PFSK-1 (cell line): ENCODE measurements around the gene ABCA10.
A peak's percentile ranks its signal among the peaks of the same experiment; 100 is the strongest.

Source experiments
- FOXP2 ChIP-seq: optimal IDR thresholded peaks from 2 replicates; pipeline ENCODE3; 2011; ENCODE audit warnings: borderline replicate concordance, control low read depth, inconsistent platforms; ENCODE audit not compliant: insufficient read depth; ENCODE audit errors: extremely low read length, extremely low read depth
- POLR2AphosphoS5 ChIP-seq: IDR thresholded peaks from 2 replicates; pipeline ENCODE4 v1.6.1; 2012; ENCODE audit warnings: low read depth, mild to moderate bottlenecking, control low read depth, low read length, moderate library complexity
- SIN3A ChIP-seq: IDR thresholded peaks from 2 replicates; pipeline ENCODE4 v1.6.1; 2012; ENCODE audit warnings: mild to moderate bottlenecking, low read length, moderate library complexity, borderline replicate concordance; ENCODE audit not compliant: insufficient read depth
- TAF1 ChIP-seq: IDR thresholded peaks from 2 replicates; pipeline ENCODE4 v1.6.1; 2012; ENCODE audit warnings: low read length, control low read depth, borderline replicate concordance; ENCODE audit not compliant: insufficient read depth
- TF ChIP-seq, protein P1 (sequence below), 2 experiments: IDR thresholded peaks; 2 replicates each; pipeline versions ENCODE4 v1.6.1 to v1.8.0; 2011 to 2012; ENCODE audit warnings: low read depth in 2 of 2, low read length in 2 of 2, control low read depth in 1 of 2, inconsistent platforms in 1 of 2, mild to moderate bottlenecking in 1 of 2, moderate library complexity in 1 of 2; ENCODE audit not compliant: insufficient read depth in 1 of 2

ABCA10 gene

DNA sequence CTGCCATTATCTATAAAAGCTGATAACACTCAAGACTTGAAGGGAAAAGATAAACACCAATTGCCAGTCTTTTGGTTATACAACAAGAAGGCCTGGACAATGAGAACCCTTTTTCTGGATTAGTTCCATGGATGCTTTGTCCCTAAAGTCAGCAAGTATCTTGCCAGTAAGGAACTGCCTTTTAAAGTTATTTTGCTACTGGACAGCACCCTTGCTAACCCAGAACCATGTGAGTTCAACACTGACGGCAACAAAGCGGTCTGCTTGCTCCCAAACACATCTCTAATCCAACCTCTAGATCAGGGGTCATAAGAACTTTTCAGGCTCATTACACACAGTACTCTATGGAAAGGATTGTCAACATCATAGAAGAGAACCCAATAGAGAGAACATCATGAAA, 61.7 kb downstream of the ABCA10 start:
- TF ChIP-seq, protein P1, sequence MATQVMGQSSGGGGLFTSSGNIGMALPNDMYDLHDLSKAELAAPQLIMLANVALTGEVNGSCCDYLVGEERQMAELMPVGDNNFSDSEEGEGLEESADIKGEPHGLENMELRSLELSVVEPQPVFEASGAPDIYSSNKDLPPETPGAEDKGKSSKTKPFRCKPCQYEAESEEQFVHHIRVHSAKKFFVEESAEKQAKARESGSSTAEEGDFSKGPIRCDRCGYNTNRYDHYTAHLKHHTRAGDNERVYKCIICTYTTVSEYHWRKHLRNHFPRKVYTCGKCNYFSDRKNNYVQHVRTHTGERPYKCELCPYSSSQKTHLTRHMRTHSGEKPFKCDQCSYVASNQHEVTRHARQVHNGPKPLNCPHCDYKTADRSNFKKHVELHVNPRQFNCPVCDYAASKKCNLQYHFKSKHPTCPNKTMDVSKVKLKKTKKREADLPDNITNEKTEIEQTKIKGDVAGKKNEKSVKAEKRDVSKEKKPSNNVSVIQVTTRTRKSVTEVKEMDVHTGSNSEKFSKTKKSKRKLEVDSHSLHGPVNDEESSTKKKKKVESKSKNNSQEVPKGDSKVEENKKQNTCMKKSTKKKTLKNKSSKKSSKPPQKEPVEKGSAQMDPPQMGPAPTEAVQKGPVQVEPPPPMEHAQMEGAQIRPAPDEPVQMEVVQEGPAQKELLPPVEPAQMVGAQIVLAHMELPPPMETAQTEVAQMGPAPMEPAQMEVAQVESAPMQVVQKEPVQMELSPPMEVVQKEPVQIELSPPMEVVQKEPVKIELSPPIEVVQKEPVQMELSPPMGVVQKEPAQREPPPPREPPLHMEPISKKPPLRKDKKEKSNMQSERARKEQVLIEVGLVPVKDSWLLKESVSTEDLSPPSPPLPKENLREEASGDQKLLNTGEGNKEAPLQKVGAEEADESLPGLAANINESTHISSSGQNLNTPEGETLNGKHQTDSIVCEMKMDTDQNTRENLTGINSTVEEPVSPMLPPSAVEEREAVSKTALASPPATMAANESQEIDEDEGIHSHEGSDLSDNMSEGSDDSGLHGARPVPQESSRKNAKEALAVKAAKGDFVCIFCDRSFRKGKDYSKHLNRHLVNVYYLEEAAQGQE (IDR thresholded peaks at IDR 0.05; ENCODE audit: insufficient read depth in 1 of 2, low read depth in 2 of 2, low read length in 2 of 2), result peak in 1 of 2 experiments; percentile 72; a peak in 2 of 4 replicates
- no peak for TF ChIP-seq TAF1

DNA sequence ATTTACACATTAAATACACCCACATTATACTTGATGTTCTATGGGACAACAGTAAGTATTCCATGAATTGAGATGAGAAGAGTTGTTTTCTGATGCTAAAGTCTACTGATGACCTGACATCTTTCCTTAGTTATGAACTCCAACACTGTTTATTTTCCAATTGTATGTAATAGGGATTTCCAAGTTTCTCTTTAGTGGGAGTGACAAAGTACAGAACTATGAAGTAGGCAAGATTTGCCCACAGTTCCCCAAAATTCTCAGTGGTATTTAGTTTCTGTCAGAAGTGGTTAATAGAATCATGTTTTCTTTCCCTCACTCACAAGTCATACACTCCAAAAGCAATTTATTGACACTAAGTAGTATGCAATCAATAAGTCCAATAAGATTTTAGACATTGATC, 64.4 kb downstream of the ABCA10 start:
- TF ChIP-seq POLR2AphosphoS5, result no peak
- no peak for TF ChIP-seq TAF1
- TF ChIP-seq SIN3A, result no peak
- no peak for TF ChIP-seq FOXP2
- TF ChIP-seq, protein P1 (IDR thresholded peaks at IDR 0.05; ENCODE audit: insufficient read depth in 1 of 2, low read depth in 2 of 2, low read length in 2 of 2), result no peak

- TF ChIP-seq FOXP2 (no peak), POLR2AphosphoS5 (no peak)
Measured at GRCh38 chr17:69159418-69159817, 69.2 kb downstream of the ABCA10 start.

- TF ChIP-seq, protein P1 (IDR thresholded peaks at IDR 0.05; ENCODE audit: insufficient read depth in 1 of 2, low read depth in 2 of 2, low read length in 2 of 2), result no peak
- TF ChIP-seq FOXP2 (no peak), POLR2AphosphoS5 (no peak), TAF1 (no peak), SIN3A (no peak)
Measured at GRCh38 chr17:69154267-69154666, 74.4 kb downstream of the ABCA10 start.

DNA sequence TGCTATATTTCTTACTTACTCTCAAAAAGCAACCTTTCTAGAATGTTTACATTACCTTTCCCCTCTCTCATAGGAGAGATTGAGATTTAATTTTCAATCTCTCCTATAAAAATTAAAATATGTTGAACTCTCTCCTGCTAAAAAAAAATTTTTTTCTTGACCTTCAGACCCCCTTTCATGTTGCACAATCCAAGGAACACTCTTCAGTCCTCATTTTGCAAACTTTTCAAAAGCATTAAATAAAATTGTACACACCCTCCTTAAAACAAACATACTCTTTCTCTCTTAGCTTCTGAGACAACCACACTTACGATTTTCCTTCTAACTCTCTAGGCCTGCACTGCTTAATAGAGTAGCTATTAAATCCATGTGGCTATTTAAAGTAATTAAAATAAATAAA, 78.3 kb downstream of the ABCA10 start:
- TF ChIP-seq POLR2AphosphoS5 (no peak), SIN3A (no peak), FOXP2 (no peak), TAF1 (no peak)
- TF ChIP-seq, protein P1 (IDR thresholded peaks at IDR 0.05; ENCODE audit: insufficient read depth in 1 of 2, low read depth in 2 of 2, low read length in 2 of 2), result no peak

DNA sequence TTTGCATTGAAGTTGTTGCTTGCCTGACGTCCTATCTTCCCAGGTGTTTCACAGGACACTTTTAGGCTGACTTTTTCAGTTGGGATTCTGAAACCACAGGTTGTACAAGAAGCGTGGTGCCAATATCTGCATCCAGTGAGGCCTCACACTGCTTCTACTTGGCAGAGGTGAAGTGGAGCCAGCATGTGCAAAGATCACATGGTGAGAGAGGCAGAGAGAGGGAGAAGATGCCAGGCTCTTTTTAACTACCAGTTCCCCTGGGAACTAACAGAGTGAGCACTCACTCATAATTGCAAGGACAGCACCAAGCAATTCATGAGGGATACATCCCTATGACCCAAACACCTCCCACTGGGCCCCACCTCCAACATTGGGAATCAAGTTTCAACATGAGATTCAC, 81.2 kb downstream of the ABCA10 start:
- TF ChIP-seq TAF1 (no peak), FOXP2 (no peak)
